Esophagus muscularis mucosa (tissue), 3 donors: Measurements from ENCODE around the gene SPN.

Source experiments
- CTCF ChIP-seq, 3 experiments: fragments of 200-600 bp in 2 of 3; fragments of 450-650 bp in 1 of 3; sonication (generic) in 2 of 3; IDR thresholded peaks; one replicate each; pipeline ENCODE4 v1.5.1; 2017 to 2019; ENCODE audit warnings: antibody characterized with exemption in 3 of 3, mild to moderate bottlenecking in 2 of 3, moderate library complexity in 1 of 3
- POLR2A ChIP-seq: fragments of 450-650 bp; IDR thresholded peaks from one replicate; pipeline ENCODE4 v1.6.1; 2017; ENCODE audit warnings: antibody characterized with exemption, moderate library complexity, mild to moderate bottlenecking, low read depth
- POLR2AphosphoS5 ChIP-seq, 2 donors: sonication (generic); formaldehyde crosslinking; IDR thresholded peaks; one replicate each; pipeline ENCODE4 v1.6.1; 2017; ENCODE audit warnings: antibody characterized with exemption in 2 of 2

GRCh38 chr16:29700253-29700987 is 37.4 kb downstream of the SPN start:
- peak; percentile 89 to 96 (median 92) for TF ChIP-seq CTCF (IDR thresholded peaks at IDR 0.05)
- peak in 1 of 2 donors; percentile 71 for TF ChIP-seq POLR2AphosphoS5 (IDR thresholded peaks at IDR 0.05)
- no peak for TF ChIP-seq POLR2A
